Gastrocnemius medialis (tissue), 4 donors: ENCODE results near the gene GABARAP. TPM values are rescaled to one million over a fixed set of nuclear protein-coding genes. Genes with fewer than 3 reads are reported as not detected.
A peak's percentile ranks its signal among the peaks of the same experiment; 100 is the strongest.

ENCODE experiments used
- ATAC-seq, 2 donors: fragments of 150-250 bp; one replicate each; pipeline ENCODE4 v1.9.1; 2016
- DNase-seq, 2 donors: peaks; one replicate each; pipeline ENCODE4 v3.0.0-alpha.2; 2019
- H3K27ac ChIP-seq, 4 donors: fragments of 200-600 bp; sonication (generic); 1 replicate in 1 of 4; 2 replicates in 3 of 4; pipeline ENCODE4 v1.5.1; 2016 to 2018; ENCODE audit warnings: mild to moderate bottlenecking in 2 of 4, moderate library complexity in 1 of 4
- H3K27me3 ChIP-seq, 3 donors: fragments of 200-600 bp; sonication (generic) in 2 of 3; 1 replicate in 1 of 3; 2 replicates in 2 of 3; pipeline versions ENCODE4 v1.5.1 to v1.6.0; 2016 to 2019; ENCODE audit warnings: mild to moderate bottlenecking in 1 of 3, moderate library complexity in 1 of 3
- H3K36me3 ChIP-seq, 2 donors: fragments of 200-600 bp; sonication (generic) in 1 of 2; one replicate each; pipeline ENCODE4 v1.5.1; 2017 to 2018
- H3K4me1 ChIP-seq, 2 donors: fragments of 200-600 bp; sonication (generic) in 1 of 2; one replicate each; pipeline ENCODE4 v1.5.1; 2016 to 2017; ENCODE audit warnings: mild to moderate bottlenecking in 2 of 2
- H3K4me3 ChIP-seq, 4 donors: fragments of 200-600 bp; sonication (generic) in 3 of 4; 1 replicate in 1 of 4; 2 replicates in 3 of 4; pipeline ENCODE4 v1.5.1; 2016 to 2019; ENCODE audit warnings: mild to moderate bottlenecking in 2 of 4
- H3K9me3 ChIP-seq, 3 donors: fragments of 200-600 bp; sonication (generic) in 2 of 3; 1 replicate in 1 of 3; 2 replicates in 2 of 3; pipeline ENCODE4 v1.5.1; 2016 to 2019
- POLR2A ChIP-seq, 2 donors: fragments of 450-650 bp; IDR thresholded peaks; one replicate each; pipeline ENCODE4 v1.6.1; 2017; ENCODE audit warnings: antibody characterized with exemption in 2 of 2, mild to moderate bottlenecking in 2 of 2, moderate library complexity in 2 of 2
- in situ Hi-C, 4 donors: fragments of 200-750 bp; cut with MboI; loops; one replicate each; pipeline versions ENCODE4 v1.15.0 to v1.8.0; 2017; ENCODE audit warnings: low sequenced_read_pairs in 4 of 4
- intact Hi-C: fragments of 100-400 bp; cut with DNase I; formaldehyde crosslinking; loops from one replicate; pipeline ENCODE4 v1.15.1; 2023; ENCODE audit warnings: low total_unique reads
- total RNA-seq, 4 donors: library from RNA; depleted of rRNA; stranded (reverse); fragments of >200 nt; gene quantifications; one replicate each; pipeline versions ENCODE4 v1.1.0 to v1.2.3, GENCODE V29; 2016
- TF ChIP-seq, protein P1 (sequence below), 5 experiments: fragments of 450-650 bp in 3 of 5; fragments of 200-600 bp in 2 of 5; sonication (generic) in 2 of 5; IDR thresholded peaks in 4 of 5; conservative IDR thresholded peaks in 1 of 5; 1 replicate in 4 of 5; 2 replicates in 1 of 5; pipeline ENCODE4 v1.5.1; 2016 to 2019; ENCODE audit warnings: antibody characterized with exemption in 5 of 5, mild to moderate bottlenecking in 3 of 5, moderate library complexity in 3 of 5

GABARAP gene
- total RNA-seq, 4 donors from 2014 or later, result 207 to 626 (median 258) TPM

DNA sequence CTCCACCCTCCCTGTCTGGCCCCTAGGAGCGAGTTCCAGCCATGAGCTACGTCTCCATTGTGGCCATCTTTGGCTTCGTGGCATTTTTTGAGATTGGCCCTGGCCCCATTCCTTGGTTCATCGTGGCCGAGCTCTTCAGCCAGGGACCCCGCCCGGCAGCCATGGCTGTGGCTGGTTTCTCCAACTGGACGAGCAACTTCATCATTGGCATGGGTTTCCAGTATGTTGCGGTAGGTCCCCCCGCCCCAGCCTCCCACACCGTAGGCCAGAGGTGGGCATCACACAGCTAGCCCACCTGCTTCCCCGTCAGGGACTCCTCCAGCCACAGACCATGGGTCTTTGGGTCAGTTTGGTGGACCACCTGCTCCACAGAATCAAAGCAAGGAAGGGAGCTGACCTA, 43.4 kb upstream of the GABARAP start:
- no peak for ATAC-seq
- Histone ChIP-seq H3K4me3 (no peak overlapping the region), H3K36me3 (peaks cover 0 to 28% of the 10 kb centered on the region in 2 donors), H3K9me3 (no peaks in the 10 kb centered on the region), H3K4me1 (peaks cover 33 to 46% of the 10 kb centered on the region in 2 donors), H3K27me3 (no peaks in the 10 kb centered on the region), H3K27ac (peak overlapping the region; percentile 95 to 100 (median 98))
- intact Hi-C loops, result no loop called here
- in situ Hi-C loops, result no loop called here
- TF ChIP-seq, protein P1, sequence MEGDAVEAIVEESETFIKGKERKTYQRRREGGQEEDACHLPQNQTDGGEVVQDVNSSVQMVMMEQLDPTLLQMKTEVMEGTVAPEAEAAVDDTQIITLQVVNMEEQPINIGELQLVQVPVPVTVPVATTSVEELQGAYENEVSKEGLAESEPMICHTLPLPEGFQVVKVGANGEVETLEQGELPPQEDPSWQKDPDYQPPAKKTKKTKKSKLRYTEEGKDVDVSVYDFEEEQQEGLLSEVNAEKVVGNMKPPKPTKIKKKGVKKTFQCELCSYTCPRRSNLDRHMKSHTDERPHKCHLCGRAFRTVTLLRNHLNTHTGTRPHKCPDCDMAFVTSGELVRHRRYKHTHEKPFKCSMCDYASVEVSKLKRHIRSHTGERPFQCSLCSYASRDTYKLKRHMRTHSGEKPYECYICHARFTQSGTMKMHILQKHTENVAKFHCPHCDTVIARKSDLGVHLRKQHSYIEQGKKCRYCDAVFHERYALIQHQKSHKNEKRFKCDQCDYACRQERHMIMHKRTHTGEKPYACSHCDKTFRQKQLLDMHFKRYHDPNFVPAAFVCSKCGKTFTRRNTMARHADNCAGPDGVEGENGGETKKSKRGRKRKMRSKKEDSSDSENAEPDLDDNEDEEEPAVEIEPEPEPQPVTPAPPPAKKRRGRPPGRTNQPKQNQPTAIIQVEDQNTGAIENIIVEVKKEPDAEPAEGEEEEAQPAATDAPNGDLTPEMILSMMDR (IDR thresholded peaks at IDR 0.05 in 4 of 5, conservative IDR thresholded peaks at IDR 0.05 in 1 of 5), result no peak
- no peak for TF ChIP-seq POLR2A (IDR thresholded peaks at IDR 0.05)
- DNase-seq, result no peak

DNA sequence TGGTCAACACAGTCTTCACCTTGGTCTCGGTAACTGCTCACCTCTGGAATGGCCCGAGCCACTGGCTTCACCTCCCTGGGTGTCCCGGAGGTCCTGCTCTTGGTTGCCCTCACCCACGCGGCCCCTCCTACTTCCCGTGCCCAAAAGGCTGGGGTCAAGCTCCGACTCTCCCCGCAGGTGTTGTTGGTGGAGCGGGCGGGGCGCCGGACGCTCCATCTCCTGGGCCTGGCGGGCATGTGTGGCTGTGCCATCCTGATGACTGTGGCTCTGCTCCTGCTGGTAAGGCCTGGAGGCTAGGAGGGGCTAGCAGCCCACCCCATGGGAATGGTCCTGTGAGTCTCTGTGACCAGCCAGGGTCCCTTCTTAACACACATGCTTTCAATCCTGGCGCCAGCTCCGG, 42.7 kb upstream of the GABARAP start:
- Histone ChIP-seq H3K27ac (peak overlapping the region; percentile 95 to 100 (median 98)), H3K9me3 (no peaks in the 10 kb centered on the region), H3K36me3 (peaks cover 0 to 28% of the 10 kb centered on the region in 2 donors), H3K27me3 (no peaks in the 10 kb centered on the region), H3K4me3 (no peak overlapping the region), H3K4me1 (peaks cover 38 to 44% of the 10 kb centered on the region in 2 donors)
- TF ChIP-seq POLR2A (IDR thresholded peaks at IDR 0.05), result no peak
- TF ChIP-seq, protein P1 (IDR thresholded peaks at IDR 0.05 in 4 of 5, conservative IDR thresholded peaks at IDR 0.05 in 1 of 5), result no peak
- ATAC-seq (no peak), DNase-seq (peak in 1 of 2 donors; percentile 28)
- intact Hi-C loops (loop anchor here (5.0 kb wide), 1 partner anchor 867 kb away; the partner anchor contains the start of gene PER1), in situ Hi-C loops (no loop called here)

DNA sequence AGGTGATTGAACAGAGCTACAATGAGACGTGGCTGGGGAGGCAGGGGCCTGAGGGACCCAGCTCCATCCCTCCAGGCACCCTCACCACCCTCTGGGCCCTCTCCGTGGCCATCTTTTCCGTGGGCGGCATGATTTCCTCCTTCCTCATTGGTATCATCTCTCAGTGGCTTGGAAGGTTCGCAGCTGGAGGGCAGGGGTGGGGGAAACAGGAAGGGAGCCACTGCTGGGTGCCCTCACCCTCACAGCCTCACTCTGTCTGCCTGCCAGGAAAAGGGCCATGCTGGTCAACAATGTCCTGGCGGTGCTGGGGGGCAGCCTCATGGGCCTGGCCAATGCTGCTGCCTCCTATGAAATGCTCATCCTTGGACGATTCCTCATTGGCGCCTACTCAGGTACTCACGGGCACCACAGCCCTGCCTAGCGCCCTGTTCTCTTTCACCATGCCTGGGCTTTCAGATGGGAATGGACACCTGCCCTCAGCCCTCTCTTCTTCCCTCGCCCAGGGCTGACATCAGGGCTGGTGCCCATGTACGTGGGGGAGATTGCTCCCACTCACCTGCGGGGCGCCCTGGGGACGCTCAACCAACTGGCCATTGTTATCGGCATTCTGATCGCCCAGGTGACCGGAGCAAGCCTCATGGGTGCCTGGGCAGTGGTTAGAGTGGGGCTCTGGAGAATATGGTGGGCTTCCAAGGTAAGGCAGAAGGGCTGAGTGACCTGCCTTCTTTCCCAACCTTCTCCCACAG, 41.4 kb upstream of the GABARAP start:
- H3K9me3 ChIP-seq, result no peaks in the 10 kb centered on the region
- H3K4me1 ChIP-seq, result peaks cover 40 to 44% of the 10 kb centered on the region in 2 donors
- TF ChIP-seq, protein P1 (IDR thresholded peaks at IDR 0.05 in 4 of 5, conservative IDR thresholded peaks at IDR 0.05 in 1 of 5), result no peak
- no peak for TF ChIP-seq POLR2A (IDR thresholded peaks at IDR 0.05)
- H3K4me3 ChIP-seq, result peak overlapping the region; percentile 70 to 80 (median 76)
- DNase-seq (peak in 1 of 2 donors; percentile 73), ATAC-seq (no peak)
- intact Hi-C loops, result loop anchor here (5.0 kb wide), 1 partner anchor 869 kb away; the partner anchor contains the start of gene PER1
- peak overlapping the region; percentile 95 to 100 (median 98) for H3K27ac ChIP-seq
- in situ Hi-C loops, result no loop called here
- H3K27me3 ChIP-seq, result no peaks in the 10 kb centered on the region
- H3K36me3 ChIP-seq, result peaks cover 0 to 28% of the 10 kb centered on the region in 2 donors

DNA sequence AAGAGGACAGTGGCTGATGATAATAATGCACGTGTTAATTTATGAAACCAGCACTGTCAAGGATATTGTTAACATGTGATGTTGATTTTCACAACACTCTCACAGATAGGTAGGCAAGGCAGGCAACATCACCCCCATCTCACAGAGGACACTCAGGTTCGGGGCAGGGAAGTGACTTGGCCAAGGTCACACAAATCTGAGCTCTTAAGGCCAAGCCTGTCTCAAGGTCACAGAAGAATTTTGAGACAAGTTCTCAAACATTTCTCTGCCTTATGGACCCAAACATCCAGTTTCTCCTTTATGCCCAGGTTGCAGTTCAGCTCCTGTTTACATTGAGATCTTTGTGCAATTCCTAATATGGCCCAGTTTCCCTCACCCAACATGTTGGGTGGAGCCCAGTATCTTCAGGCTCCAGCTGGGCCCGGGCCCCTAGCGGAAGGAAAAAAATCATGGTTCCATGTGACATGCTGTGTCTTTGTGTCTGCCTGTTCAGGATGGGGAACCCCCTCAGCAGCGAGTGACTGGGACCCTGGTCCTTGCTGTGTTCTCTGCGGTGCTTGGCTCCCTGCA, 40.6 kb upstream of the GABARAP start:
- intact Hi-C loops, result loop anchor here (5.0 kb wide), 1 partner anchor 869 kb away; the partner anchor contains the start of gene PER1
- in situ Hi-C loops, result no loop called here
- peaks cover 40 to 44% of the 10 kb centered on the region in 2 donors for H3K4me1 ChIP-seq
- H3K4me3 ChIP-seq, result peak overlapping the region; percentile 70 to 80 (median 76)
- ATAC-seq (peak; percentile 35 to 52), DNase-seq (peak; percentile 69 to 80)
- peaks cover 0 to 28% of the 10 kb centered on the region in 2 donors for H3K36me3 ChIP-seq
- no peaks in the 10 kb centered on the region for H3K9me3 ChIP-seq
- H3K27ac ChIP-seq, result peak overlapping the region; percentile 95 to 100 (median 98)
- no peaks in the 10 kb centered on the region for H3K27me3 ChIP-seq
- TF ChIP-seq, protein P1 (IDR thresholded peaks at IDR 0.05 in 4 of 5, conservative IDR thresholded peaks at IDR 0.05 in 1 of 5), result no peak
